ENCODE measurements around the gene CDC7. TPM values are rescaled to one million over a fixed set of nuclear protein-coding genes. Genes with fewer than 3 reads are reported as not detected.

Gene CDC7
- total RNA-seq, 4 donors from 2014 or later = 0.10 to 0.44 (median 0.20) TPM; not detected in 1

DNA sequence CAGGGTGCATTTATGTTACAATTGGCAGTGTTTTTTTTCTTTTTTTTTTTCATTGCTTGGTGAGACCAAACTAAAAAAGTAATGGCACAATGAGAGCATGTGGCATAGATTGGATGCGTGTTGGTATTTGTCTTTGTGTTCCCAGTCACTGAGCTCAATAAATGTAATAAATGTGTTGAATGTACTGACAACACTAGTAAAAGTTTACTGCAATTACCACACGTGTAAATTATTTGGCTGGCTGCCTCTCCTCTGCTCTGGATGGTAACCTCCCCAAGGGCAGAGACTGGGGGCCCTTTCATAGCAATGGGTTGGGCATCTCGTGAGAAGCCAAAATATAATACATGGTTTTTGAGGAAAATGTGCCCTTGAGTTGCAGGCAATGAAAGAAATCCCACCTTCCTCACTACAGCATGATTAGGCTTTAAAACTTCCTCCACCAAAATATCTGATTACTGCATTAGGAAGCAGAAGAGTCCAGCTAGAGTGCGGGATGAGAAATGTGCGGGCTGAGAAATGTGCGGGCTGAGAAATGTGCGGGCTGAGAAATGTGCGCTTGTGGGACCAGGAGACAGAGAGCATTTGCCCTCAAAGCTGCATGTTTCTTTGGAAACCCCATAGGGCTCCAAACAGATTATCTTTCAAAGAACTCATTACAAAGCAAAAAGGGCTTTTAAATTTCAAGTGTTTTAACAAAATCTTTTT, 58.5 kb downstream of the CDC7 start:
- intact Hi-C loops (cut with DNase I; ENCODE audit: low total_unique reads) = no loop called here

DNA sequence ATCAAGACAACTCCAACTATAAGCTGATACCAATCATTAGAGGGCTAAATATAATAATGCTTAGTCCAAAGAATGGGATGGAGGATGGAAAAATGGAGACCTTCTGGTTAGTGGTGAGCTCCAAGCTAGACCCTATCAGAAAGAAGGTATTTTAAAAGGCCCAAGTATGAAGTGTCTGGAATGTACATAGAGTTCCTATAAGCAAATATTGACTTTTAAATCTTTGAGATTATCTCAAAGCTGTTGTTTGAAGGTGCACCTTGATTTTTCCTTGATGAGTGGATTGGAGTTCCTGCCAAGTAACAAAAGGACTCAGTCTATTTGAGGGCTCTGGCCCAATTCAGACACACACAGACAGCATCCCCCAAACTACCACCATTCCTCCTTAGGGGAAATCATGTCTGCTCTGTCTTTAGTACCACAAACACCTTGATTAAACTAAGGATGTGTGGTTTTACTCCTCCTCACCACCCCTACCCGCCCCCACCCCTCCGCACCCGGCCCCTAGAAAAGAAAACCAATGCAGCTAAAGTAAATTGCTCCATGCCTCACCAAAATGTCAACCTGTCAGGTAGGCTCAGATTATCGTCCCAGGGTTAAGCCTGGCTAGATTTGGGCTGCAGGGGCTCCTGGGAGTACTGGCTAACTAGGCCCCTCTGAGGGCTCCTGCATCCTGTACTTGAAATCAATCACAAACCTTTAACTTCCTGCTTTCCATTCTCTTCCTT, 59.4 kb downstream of the CDC7 start:
- no peak for DNase-seq

More for the DNA sequence above, 58.5 kb downstream of the CDC7 start:
- TF ChIP-seq POLR2A (IDR thresholded peaks at IDR 0.05) = no peak
- TF ChIP-seq, protein P1, sequence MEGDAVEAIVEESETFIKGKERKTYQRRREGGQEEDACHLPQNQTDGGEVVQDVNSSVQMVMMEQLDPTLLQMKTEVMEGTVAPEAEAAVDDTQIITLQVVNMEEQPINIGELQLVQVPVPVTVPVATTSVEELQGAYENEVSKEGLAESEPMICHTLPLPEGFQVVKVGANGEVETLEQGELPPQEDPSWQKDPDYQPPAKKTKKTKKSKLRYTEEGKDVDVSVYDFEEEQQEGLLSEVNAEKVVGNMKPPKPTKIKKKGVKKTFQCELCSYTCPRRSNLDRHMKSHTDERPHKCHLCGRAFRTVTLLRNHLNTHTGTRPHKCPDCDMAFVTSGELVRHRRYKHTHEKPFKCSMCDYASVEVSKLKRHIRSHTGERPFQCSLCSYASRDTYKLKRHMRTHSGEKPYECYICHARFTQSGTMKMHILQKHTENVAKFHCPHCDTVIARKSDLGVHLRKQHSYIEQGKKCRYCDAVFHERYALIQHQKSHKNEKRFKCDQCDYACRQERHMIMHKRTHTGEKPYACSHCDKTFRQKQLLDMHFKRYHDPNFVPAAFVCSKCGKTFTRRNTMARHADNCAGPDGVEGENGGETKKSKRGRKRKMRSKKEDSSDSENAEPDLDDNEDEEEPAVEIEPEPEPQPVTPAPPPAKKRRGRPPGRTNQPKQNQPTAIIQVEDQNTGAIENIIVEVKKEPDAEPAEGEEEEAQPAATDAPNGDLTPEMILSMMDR (IDR thresholded peaks at IDR 0.05 in 4 of 5, conservative IDR thresholded peaks at IDR 0.05 in 1 of 5) = no peak
- Histone ChIP-seq H3K4me3 (no peak overlapping the region), H3K4me1 (no peaks in the 10 kb centered on the region), H3K27ac (no peak overlapping the region), H3K27me3 (no peaks in the 10 kb centered on the region), H3K36me3 (no peaks in the 10 kb centered on the region), H3K9me3 (no peaks in the 10 kb centered on the region)
- DNase-seq (no peak), ATAC-seq (no peak)
- in situ Hi-C loops (cut with MboI; ENCODE audit: low sequenced_read_pairs in 4 of 4) = no loop called here

DNA sequence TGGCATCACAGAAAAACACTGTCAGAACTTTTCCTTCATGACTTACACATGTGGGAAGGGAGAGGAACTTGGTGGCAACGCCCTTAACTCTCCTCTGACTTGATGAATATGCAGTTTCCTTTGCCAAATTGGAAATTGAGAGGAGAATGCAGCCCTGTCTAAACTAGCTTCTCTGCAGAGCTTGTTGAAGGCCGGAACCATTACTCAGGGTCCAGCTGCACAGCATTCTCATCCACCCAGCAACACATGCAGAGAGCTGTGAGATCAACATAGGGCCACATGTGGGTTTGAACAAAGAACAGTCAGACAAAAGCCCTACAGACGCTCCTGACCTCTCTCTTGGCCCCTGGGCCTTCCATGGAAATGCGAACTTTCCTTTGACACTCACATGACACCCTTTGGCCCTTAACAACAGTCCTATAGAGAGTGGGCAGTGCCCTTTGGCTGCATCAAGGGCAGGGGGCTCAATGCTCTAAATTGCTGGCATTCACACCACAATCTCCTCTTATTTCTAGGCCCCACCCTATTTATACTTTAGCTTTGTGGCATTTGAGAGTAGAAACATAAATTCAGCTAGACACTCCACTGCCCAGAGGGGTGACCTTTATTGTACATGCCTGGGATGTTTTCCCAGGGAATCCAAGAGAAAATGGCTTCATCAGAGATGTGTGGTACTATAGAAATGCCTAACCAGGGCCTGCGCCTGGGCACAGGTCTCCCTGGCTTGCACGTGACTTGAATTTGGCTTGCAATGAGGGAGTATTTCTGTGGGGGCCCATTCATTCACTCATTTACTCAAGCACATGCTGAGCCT, 64.4 kb downstream of the CDC7 start:
- H3K9me3 ChIP-seq = no peaks in the 10 kb centered on the region
- in situ Hi-C loops (cut with MboI; ENCODE audit: low sequenced_read_pairs in 4 of 4) = no loop called here
- DNase-seq (no peak), ATAC-seq (peak in 1 of 2 donors; percentile 17)
- intact Hi-C loops (cut with DNase I; ENCODE audit: low total_unique reads) = no loop called here
- no peaks in the 10 kb centered on the region for H3K36me3 ChIP-seq
- TF ChIP-seq, protein P1 (IDR thresholded peaks at IDR 0.05 in 4 of 5, conservative IDR thresholded peaks at IDR 0.05 in 1 of 5) = no peak
- no peak for TF ChIP-seq POLR2A (IDR thresholded peaks at IDR 0.05)
- H3K4me1 ChIP-seq = peaks cover 0 to 6% of the 10 kb centered on the region in 2 donors
- H3K27me3 ChIP-seq = no peaks in the 10 kb centered on the region
- H3K4me3 ChIP-seq = no peak overlapping the region
- H3K27ac ChIP-seq = peak overlapping the region in 1 of 4 donors; percentile 6

More for the DNA sequence above, 59.4 kb downstream of the CDC7 start:
- intact Hi-C loops (cut with DNase I; ENCODE audit: low total_unique reads) = no loop called here
- Histone ChIP-seq H3K27me3 (no peaks in the 10 kb centered on the region), H3K36me3 (no peaks in the 10 kb centered on the region), H3K4me1 (no peaks in the 10 kb centered on the region), H3K4me3 (no peak overlapping the region), H3K9me3 (no peaks in the 10 kb centered on the region), H3K27ac (no peak overlapping the region)
- ATAC-seq = no peak
- in situ Hi-C loops (cut with MboI; ENCODE audit: low sequenced_read_pairs in 4 of 4) = no loop called here
- TF ChIP-seq, protein P1 (IDR thresholded peaks at IDR 0.05 in 4 of 5, conservative IDR thresholded peaks at IDR 0.05 in 1 of 5) = no peak
- no peak for TF ChIP-seq POLR2A (IDR thresholded peaks at IDR 0.05)

DNA sequence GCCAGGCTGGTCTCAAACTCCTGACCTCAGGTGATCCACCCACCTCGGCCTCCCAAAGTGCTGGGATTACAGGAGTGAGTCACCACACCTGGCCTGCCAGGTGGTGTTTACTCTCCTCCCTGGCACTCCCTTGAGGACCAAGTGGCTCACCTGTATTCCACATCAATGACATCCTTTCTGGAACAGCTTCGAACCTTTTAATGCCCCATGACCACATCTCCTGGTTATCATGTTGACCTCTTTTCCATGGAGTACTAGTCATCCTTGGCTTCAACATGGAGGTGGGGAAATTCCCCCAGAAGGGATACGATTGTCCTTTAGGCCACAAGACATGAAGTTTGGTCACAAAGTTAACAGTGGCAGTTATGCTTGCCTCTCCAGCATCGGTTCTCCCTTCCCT, 66.9 kb downstream of the CDC7 start:
- intact Hi-C loops (cut with DNase I; ENCODE audit: low total_unique reads) = no loop called here
- TF ChIP-seq POLR2A (IDR thresholded peaks at IDR 0.05) = no peak
- TF ChIP-seq, protein P1 (IDR thresholded peaks at IDR 0.05 in 4 of 5, conservative IDR thresholded peaks at IDR 0.05 in 1 of 5) = no peak
- ATAC-seq (no peak), DNase-seq (no peak)
- Histone ChIP-seq H3K27me3 (no peaks in the 10 kb centered on the region), H3K36me3 (no peaks in the 10 kb centered on the region), H3K27ac (no peak overlapping the region), H3K9me3 (no peaks in the 10 kb centered on the region), H3K4me1 (peaks cover 0 to 10% of the 10 kb centered on the region in 2 donors), H3K4me3 (no peak overlapping the region)
- in situ Hi-C loops (cut with MboI; ENCODE audit: low sequenced_read_pairs in 4 of 4) = no loop called here

Data from gastrocnemius medialis (tissue), 4 donors.